A673 (cell line): Measurements from ENCODE around the gene EVX2.

Source experiments
- CTCF ChIP-seq: fragments of 300-800, 200-600 bp; sonication (generic); conservative IDR thresholded peaks from 2 replicates; pipeline ENCODE4 v1.5.1; 2017; ENCODE audit warnings: low read depth, mild to moderate bottlenecking, antibody characterized with exemption, low read length, moderate library complexity, mixed read lengths
- EZH2 ChIP-seq: fragments of 200-600 bp; sonication (generic); IDR thresholded peaks from 2 replicates; pipeline ENCODE4 v1.6.1; 2017; ENCODE audit warnings: borderline replicate concordance, low read depth, mild to moderate bottlenecking, mixed read lengths, antibody characterized with exemption, low read length; ENCODE audit not compliant: poor library complexity, severe bottlenecking

GRCh38 chr2:176082824-176083751 lies 674 bp downstream of the EVX2 start:
- TF ChIP-seq CTCF: no peak
- TF ChIP-seq EZH2: peak; percentile 28
